ENCODE data around the gene GAS2L1. TPM values are rescaled to one million over a fixed set of nuclear protein-coding genes. Genes with fewer than 3 reads are reported as not detected.
A peak's percentile ranks its signal among the peaks of the same experiment; 100 is the strongest.

Gene GAS2L1
- total and polyA plus RNA-seq, 3 donors from 2014 or later, result 84.9 to 197 (median 191) TPM

DNA sequence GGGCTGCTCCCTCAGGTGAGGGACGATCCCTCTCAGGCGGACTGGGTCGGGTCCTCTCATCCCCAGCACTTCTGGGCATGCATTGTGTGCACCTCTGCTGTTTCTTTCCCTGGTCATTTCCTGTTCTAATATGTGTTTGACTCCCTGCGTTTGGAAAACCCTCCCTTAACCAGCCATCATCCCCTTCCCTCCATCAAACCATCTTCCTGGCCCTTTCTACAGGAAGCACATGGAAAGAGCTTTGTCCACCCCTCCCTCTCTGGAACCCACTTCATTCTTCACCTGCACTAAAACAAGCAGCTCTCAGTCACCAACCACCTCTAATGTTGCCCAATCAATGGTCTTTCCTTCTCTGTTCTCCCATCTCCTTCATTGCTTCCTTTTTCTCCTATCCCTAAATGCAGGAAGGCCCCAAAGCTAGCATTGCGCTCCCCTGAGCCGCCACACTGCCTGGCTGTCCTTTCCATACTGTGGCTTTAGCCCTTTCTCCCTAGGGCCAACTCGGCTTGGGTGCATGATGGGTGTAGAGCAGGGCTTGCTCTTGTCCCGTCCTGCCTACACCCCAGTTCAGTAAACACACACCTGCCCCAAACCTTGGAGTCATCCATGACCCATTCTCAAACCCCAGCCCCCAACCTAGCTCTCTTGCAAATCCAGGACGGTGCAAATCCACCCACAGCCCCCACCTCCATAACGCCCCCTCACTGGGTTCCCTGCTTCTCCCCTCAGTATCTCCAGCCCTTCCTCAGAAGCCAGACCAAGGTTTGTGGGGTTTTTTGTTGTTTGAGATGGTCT lies 5.4 kb upstream of the GAS2L1 start:
- peaks cover 7% of the 10 kb centered on the region for H3K4me1 ChIP-seq
- WGBS, 2 donors, result 76 to 78% methylated on average over 10 of the region's 10 CpGs
- no peaks in the 10 kb centered on the region for H3K36me3 ChIP-seq (ENCODE audit: low read depth, missing control alignments)
- no peak for TF ChIP-seq POLR2A (IDR thresholded peaks at IDR 0.05)
- TF ChIP-seq, protein P1, sequence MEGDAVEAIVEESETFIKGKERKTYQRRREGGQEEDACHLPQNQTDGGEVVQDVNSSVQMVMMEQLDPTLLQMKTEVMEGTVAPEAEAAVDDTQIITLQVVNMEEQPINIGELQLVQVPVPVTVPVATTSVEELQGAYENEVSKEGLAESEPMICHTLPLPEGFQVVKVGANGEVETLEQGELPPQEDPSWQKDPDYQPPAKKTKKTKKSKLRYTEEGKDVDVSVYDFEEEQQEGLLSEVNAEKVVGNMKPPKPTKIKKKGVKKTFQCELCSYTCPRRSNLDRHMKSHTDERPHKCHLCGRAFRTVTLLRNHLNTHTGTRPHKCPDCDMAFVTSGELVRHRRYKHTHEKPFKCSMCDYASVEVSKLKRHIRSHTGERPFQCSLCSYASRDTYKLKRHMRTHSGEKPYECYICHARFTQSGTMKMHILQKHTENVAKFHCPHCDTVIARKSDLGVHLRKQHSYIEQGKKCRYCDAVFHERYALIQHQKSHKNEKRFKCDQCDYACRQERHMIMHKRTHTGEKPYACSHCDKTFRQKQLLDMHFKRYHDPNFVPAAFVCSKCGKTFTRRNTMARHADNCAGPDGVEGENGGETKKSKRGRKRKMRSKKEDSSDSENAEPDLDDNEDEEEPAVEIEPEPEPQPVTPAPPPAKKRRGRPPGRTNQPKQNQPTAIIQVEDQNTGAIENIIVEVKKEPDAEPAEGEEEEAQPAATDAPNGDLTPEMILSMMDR (IDR thresholded peaks at IDR 0.05), result no peak
- H3K27me3 ChIP-seq, result no peaks in the 10 kb centered on the region
- H3K4me3 ChIP-seq, result no peak overlapping the region
- DNase-seq, result no peak
- no peaks in the 10 kb centered on the region for H3K9me3 ChIP-seq
- intact Hi-C loops (cut with DNase I; ENCODE audit: low total_unique reads), result no loop called here
- H3K27ac ChIP-seq, result no peak overlapping the region

DNA sequence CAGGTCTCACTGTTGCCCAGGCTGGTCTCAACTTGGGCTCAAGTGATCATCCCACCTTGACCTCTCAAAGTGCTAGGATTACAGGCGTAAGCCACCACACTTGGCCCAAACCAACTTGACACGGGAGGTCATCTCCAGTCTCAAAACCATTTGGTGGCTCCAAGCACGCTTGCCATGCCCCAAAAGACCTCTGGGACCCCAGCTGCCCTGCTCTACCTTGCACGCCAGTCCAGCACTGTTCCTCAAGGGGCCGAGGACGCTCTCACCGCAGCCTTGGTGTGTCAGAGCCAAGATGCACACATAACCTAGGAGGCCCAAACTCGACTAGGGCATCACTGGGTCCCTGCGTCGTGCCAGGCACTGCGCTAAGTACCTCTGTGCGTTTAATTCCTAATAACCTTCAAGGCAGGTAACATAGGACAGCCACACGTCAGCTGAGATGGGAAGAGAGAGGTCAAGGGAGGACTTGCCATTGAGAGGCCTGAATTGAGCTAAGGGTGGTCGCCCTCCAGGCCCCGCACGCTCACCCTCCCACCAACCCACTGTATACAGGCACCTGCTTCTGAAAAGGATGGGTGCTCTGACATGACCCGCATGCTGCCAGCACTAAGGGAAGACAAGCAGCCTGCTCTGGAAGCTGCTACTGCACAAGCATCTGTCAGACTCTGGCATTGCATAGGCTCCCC lies 4.6 kb upstream of the GAS2L1 start:
- Histone ChIP-seq H3K9me3 (no peaks in the 10 kb centered on the region), H3K27ac (no peak overlapping the region), H3K4me1 (peaks cover 10% of the 10 kb centered on the region), H3K27me3 (no peaks in the 10 kb centered on the region), H3K36me3 (ENCODE audit: low read depth, missing control alignments) (no peaks in the 10 kb centered on the region), H3K4me3 (no peak overlapping the region)
- TF ChIP-seq POLR2A (IDR thresholded peaks at IDR 0.05), result no peak
- TF ChIP-seq, protein P1 (IDR thresholded peaks at IDR 0.05), result no peak
- 84 to 90% methylated on average over 10 to 17 of the region's 17 CpGs for WGBS, 2 donors
- DNase-seq, result no peak
- intact Hi-C loops (cut with DNase I; ENCODE audit: low total_unique reads), result no loop called here

DNA sequence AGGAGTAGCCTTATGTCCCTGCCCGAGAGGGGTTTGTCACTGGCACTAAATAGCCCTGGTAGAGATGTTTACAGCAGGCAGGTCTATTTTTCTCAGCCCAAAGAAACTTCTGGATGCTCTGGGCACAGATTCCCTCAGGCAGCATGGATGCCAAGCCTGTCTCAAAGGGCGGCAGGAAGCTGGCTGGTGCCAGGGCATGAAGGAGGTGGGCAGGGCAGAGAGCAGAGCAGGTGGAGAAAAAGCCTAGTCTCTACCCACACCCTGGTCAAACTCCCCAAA lies 4.1 kb upstream of the GAS2L1 start:
- 80 to 82% methylated on average over 2 of the region's 2 CpGs for WGBS, 2 donors
- DNase-seq, result no peak
- H3K9me3 ChIP-seq, result no peaks in the 10 kb centered on the region
- no peak overlapping the region for H3K27ac ChIP-seq
- intact Hi-C loops (cut with DNase I; ENCODE audit: low total_unique reads), result no loop called here
- TF ChIP-seq, protein P1 (IDR thresholded peaks at IDR 0.05), result no peak
- no peak for TF ChIP-seq POLR2A (IDR thresholded peaks at IDR 0.05)
- H3K27me3 ChIP-seq, result no peaks in the 10 kb centered on the region
- H3K36me3 ChIP-seq (ENCODE audit: low read depth, missing control alignments), result no peaks in the 10 kb centered on the region
- H3K4me1 ChIP-seq, result peaks cover 10% of the 10 kb centered on the region
- H3K4me3 ChIP-seq, result no peak overlapping the region

DNA sequence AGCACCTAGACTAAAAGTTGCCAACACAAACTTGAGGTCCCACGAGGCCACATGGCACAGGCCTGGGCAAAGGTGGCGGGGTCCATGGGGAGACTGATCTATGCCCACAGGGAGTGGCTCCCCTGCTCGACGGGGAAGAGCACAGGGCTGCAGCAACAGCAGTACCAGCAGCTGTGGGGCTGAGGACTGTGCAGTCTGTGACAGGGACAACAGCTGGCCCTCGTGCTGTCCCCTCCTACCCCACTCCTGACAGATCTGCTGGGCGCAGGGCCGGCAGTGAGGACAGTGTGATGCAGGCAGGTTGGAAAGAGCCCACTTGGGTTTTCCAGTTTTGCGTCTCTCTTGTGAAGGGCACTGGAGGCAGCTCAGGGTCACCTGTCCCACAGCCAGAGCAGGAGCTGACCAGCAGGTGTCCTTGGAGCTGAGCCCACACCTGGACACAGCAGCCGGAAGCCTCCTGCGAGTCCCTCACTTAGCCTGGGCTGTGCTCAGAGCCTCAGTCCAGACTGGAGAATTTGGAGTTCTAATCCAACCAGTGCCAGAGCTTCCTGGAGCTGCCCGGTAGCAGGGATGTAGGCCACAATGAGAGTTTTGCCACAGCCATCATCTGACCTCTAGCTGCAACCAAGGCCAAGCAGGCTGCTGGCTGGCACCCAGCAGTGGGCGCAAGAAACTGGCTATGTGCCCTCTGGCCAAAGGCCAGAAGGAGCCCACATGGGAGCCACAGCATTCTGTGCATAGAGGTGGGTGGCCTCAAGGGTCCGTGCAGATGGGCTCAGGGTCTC lies 3.6 kb upstream of the GAS2L1 start:
- Histone ChIP-seq H3K9me3 (no peaks in the 10 kb centered on the region), H3K4me3 (no peak overlapping the region), H3K27me3 (no peaks in the 10 kb centered on the region), H3K4me1 (peaks cover 16% of the 10 kb centered on the region), H3K36me3 (ENCODE audit: low read depth, missing control alignments) (no peaks in the 10 kb centered on the region), H3K27ac (no peak overlapping the region)
- TF ChIP-seq POLR2A (IDR thresholded peaks at IDR 0.05), result no peak
- TF ChIP-seq, protein P1 (IDR thresholded peaks at IDR 0.05), result no peak
- 43 to 54% methylated on average over 9 to 13 of the region's 13 CpGs for WGBS, 2 donors
- intact Hi-C loops (cut with DNase I; ENCODE audit: low total_unique reads), result no loop called here
- DNase-seq, result peak; percentile 49
